CD14-positive monocyte (primary cell): ENCODE results near the gene LENEP. TPM values are rescaled to one million over a fixed set of nuclear protein-coding genes. Genes with fewer than 3 reads are reported as not detected.

Experiments
- DNase-seq, 3 donors: peaks; one replicate each; pipeline ENCODE4 v3.0.0-alpha.2; 2011 to 2022
- H2AFZ ChIP-seq: 2 replicates; pipeline ENCODE4 v1.6.0; 2012; ENCODE audit warnings: mild to moderate bottlenecking, low read depth, low read length, inconsistent platforms; ENCODE audit not compliant: insufficient read depth, poor library complexity, severe bottlenecking
- H3K27ac ChIP-seq, 2 donors: 1 replicate in 1 of 2; 2 replicates in 1 of 2; pipeline ENCODE4 v1.5.1; 2012 to 2013; ENCODE audit warnings: low read length in 2 of 2, control low read depth in 1 of 2, inconsistent platforms in 1 of 2, low read depth in 1 of 2, mild to moderate bottlenecking in 1 of 2
- H3K27me3 ChIP-seq, 2 donors: one replicate each; pipeline versions ENCODE4 v1.6.0 to v1.6.1; 2011 to 2013; ENCODE audit warnings: low read length in 2 of 2; ENCODE audit not compliant: control insufficient read depth in 2 of 2, insufficient read depth in 2 of 2
- H3K36me3 ChIP-seq, 2 donors: replicated peaks in 1 of 2; 1 replicate in 1 of 2; 2 replicates in 1 of 2; pipeline versions ENCODE4 v1.5.1 to v1.6.1; 2012 to 2013; ENCODE audit warnings: low read length in 2 of 2, control low read depth in 1 of 2, inconsistent platforms in 1 of 2, mild to moderate bottlenecking in 1 of 2; ENCODE audit not compliant: insufficient read depth in 2 of 2, control insufficient read depth in 1 of 2
- H3K4me1 ChIP-seq, 2 donors: 1 replicate in 1 of 2; 2 replicates in 1 of 2; pipeline versions ENCODE4 v1.5.1 to v1.6.1; 2012 to 2013; ENCODE audit warnings: low read length in 2 of 2, control low read depth in 1 of 2, inconsistent platforms in 1 of 2, mild to moderate bottlenecking in 1 of 2, moderate library complexity in 1 of 2; ENCODE audit not compliant: insufficient read depth in 2 of 2, control insufficient read depth in 1 of 2
- H3K4me2 ChIP-seq: replicated peaks from 2 replicates; pipeline ENCODE3; 2012; ENCODE audit warnings: low read length, moderate library complexity, mild to moderate bottlenecking; ENCODE audit not compliant: poor library complexity, severe bottlenecking; ENCODE audit errors: extremely low read depth
- H3K4me3 ChIP-seq, 3 experiments: fragments of 200-600 bp in 1 of 3; sonication (generic) in 1 of 3; replicated peaks in 1 of 3; 1 replicate in 2 of 3; 2 replicates in 1 of 3; pipeline ENCODE4 v1.5.1; 2011 to 2013; ENCODE audit warnings: low read length in 3 of 3, mild to moderate bottlenecking in 3 of 3, control low read depth in 2 of 3, low read depth in 2 of 3, inconsistent platforms in 1 of 3, moderate library complexity in 1 of 3
- H3K79me2 ChIP-seq: 2 replicates; pipeline ENCODE4 v1.6.0; 2012; ENCODE audit warnings: mild to moderate bottlenecking, control low read depth, inconsistent platforms, low read length, moderate library complexity; ENCODE audit not compliant: insufficient read depth
- H3K9ac ChIP-seq: 2 replicates; pipeline ENCODE4 v1.6.0; 2017; ENCODE audit warnings: low read length, mild to moderate bottlenecking; ENCODE audit not compliant: insufficient read depth, poor library complexity, severe bottlenecking
- H3K9me3 ChIP-seq, 2 donors: replicated peaks in 1 of 2; 1 replicate in 1 of 2; 2 replicates in 1 of 2; pipeline versions ENCODE4 v1.5.1 to v1.6.1; 2012 to 2013; ENCODE audit warnings: low read length in 2 of 2, control low read depth in 1 of 2; ENCODE audit not compliant: control insufficient read depth in 1 of 2, insufficient read depth in 1 of 2
- H4K20me1 ChIP-seq: 2 replicates; pipeline ENCODE4 v1.6.0; 2012; ENCODE audit warnings: mild to moderate bottlenecking, low read length, control low read depth, moderate library complexity; ENCODE audit not compliant: insufficient read depth
- H3K27ac Mint-ChIP-seq, 7 donors: one replicate each; pipeline ENCODE4 v1.8.0; 2020; ENCODE audit warnings: mild to moderate bottlenecking in 7 of 7, mixed read lengths in 7 of 7, moderate library complexity in 6 of 7, inconsistent platforms in 2 of 7
- H3K27me3 Mint-ChIP-seq, 3 donors: one replicate each; pipeline ENCODE4 v1.8.0; 2021 to 2022; ENCODE audit warnings: low read depth in 3 of 3, mild to moderate bottlenecking in 3 of 3, mixed read lengths in 3 of 3, moderate library complexity in 3 of 3, inconsistent platforms in 1 of 3
- H3K36me3 Mint-ChIP-seq, 2 donors: one replicate each; pipeline ENCODE4 v1.8.0; 2020; ENCODE audit warnings: mixed read lengths in 2 of 2, inconsistent platforms in 1 of 2, mild to moderate bottlenecking in 1 of 2
- H3K4me1 Mint-ChIP-seq: one replicate; pipeline ENCODE4 v1.8.0; 2020; ENCODE audit warnings: mild to moderate bottlenecking, mixed read lengths
- H3K4me3 Mint-ChIP-seq, 2 donors: one replicate each; pipeline ENCODE4 v1.8.0; 2020; ENCODE audit warnings: mild to moderate bottlenecking in 2 of 2, mixed read lengths in 2 of 2, moderate library complexity in 1 of 2
- H3K9me3 Mint-ChIP-seq, 7 donors: one replicate each; pipeline ENCODE4 v1.8.0; 2020 to 2022; ENCODE audit warnings: mixed read lengths in 7 of 7, mild to moderate bottlenecking in 6 of 7, moderate library complexity in 6 of 7, inconsistent platforms in 2 of 7
- CTCF ChIP-seq: fragments of 200-600 bp; IDR thresholded peaks from one replicate; pipeline ENCODE4 v1.8.0; 2022; ENCODE audit warnings: antibody characterized with exemption, mild to moderate bottlenecking
- WGBS: methylation state at CpG from one replicate; pipeline ENCODE4 v1.1.5; 2013; ENCODE audit warnings: missing lambda C conversion rate; ENCODE audit not compliant: insufficient coverage; 5-methylcytosine and 5-hydroxymethylcytosine counted together
- intact Hi-C, 2 donors: fragments of 100-400 bp; cut with micrococcal nuclease; formaldehyde crosslinking; loops; one replicate each; pipeline versions ENCODE4 v1.15.0 to v1.15.1; 2023
- polyA plus RNA-seq, 3 donors: library from polyadenylated mRNA; depleted of rRNA in 1 of 3; unstranded in 2 of 3; stranded (reverse) in 1 of 3; fragments of 300-500 nt in 2 of 3; fragments of >200 nt in 1 of 3; fragmentation: Illumina TruSeq in 2 of 3; gene quantifications; 1 replicate in 2 of 3; 2 replicates in 1 of 3; pipeline ENCODE4 v1.2.3, GENCODE V29; 2012 to 2021

Gene LENEP
- polyA plus RNA-seq, 3 donors = not detected

DNA sequence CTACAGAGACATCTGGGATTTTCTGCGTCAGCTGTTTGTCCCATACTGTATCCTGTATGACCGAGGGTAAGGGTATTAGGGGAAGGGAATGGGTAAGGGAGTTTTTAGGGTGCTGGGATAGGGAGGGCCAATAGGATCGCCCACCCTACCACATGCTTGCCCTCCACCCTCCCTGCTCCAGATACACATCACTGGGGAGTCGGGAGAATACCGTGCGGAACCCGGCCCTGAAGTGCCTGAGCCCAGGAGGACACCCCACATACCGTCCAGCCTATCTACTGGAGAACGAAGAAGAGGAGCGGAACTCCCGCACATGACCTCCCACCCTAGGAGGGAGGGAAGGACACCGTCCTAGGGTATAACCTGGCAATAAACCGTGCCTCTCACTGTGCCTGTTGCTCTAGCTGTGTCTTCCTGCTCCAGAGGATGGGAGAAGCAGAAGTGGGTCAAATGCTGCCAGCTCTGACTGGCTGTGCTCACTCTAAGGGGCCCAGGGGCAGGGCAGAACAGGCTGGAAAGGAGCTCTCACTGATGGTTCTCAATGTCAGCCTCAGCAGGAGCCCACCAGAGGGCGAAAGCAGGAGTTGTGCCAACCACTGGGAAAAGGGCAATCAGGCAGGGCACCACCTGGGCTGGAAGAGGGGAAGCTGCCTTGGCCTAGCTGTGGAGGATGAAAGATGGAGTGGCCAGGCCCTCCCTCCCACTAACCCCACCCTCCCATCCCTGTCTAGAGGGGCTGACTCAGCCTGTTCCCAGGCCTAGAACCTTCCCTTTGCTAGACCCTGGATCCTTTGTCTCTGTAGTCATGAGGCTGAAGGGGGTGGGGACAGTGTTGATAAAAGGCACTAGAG, 440 bp upstream of the LENEP start:
- H3K4me2 ChIP-seq = no peak overlapping the region
- no peak overlapping the region for H3K9ac ChIP-seq
- H3K9me3 ChIP-seq = no peaks in the 10 kb centered on the region
- intact Hi-C loops = no loop called here
- no peak overlapping the region for H2AFZ ChIP-seq
- peaks cover 18% of the 10 kb centered on the region for H3K79me2 ChIP-seq
- H3K9me3 Mint-ChIP-seq = no peaks in the 10 kb centered on the region
- no peak for TF ChIP-seq CTCF
- peaks cover 28 to 33% of the 10 kb centered on the region in 2 donors for H3K4me1 ChIP-seq
- H3K4me1 Mint-ChIP-seq = peaks cover 49% of the 10 kb centered on the region
- H3K27ac ChIP-seq = no peak overlapping the region
- H3K27me3 ChIP-seq = no peaks in the 10 kb centered on the region
- peaks cover 0 to 2% (median 2%) of the 10 kb centered on the region in 3 donors for H3K27me3 Mint-ChIP-seq
- no peak overlapping the region for H3K27ac Mint-ChIP-seq
- H3K4me3 Mint-ChIP-seq = no peak overlapping the region
- H4K20me1 ChIP-seq = peaks cover 34% of the 10 kb centered on the region
- no peak overlapping the region for H3K4me3 ChIP-seq
- peaks cover 27 to 30% of the 10 kb centered on the region in 2 donors for H3K36me3 ChIP-seq
- H3K36me3 Mint-ChIP-seq = peaks cover 28 to 36% of the 10 kb centered on the region in 2 donors
- WGBS = 87% methylated on average over 6 of the region's 14 CpGs
- DNase-seq = no peak

GRCh38 chr1:154994269-154994587, 842 bp downstream of the LENEP start:
- Mint-ChIP-seq H3K27me3 (peaks cover 2% of the 10 kb centered on the region in 3 donors), H3K36me3 (peaks cover 19 to 23% of the 10 kb centered on the region in 2 donors), H3K9me3 (no peaks in the 10 kb centered on the region), H3K27ac (peak overlapping the region in 1 of 7 donors; percentile 10), H3K4me1 (peaks cover 50% of the 10 kb centered on the region), H3K4me3 (no peak overlapping the region)
- H3K4me3 ChIP-seq = no peak overlapping the region
- no peak for DNase-seq
- no peaks in the 10 kb centered on the region for H3K27me3 ChIP-seq
- H2AFZ ChIP-seq = no peak overlapping the region
- H3K9ac ChIP-seq = no peak overlapping the region
- H3K79me2 ChIP-seq = peaks cover 9% of the 10 kb centered on the region
- no peak for TF ChIP-seq CTCF
- H3K4me1 ChIP-seq = peaks cover 38 to 43% of the 10 kb centered on the region in 2 donors
- intact Hi-C loops = no loop called here
- H3K9me3 ChIP-seq = no peaks in the 10 kb centered on the region
- peaks cover 24% of the 10 kb centered on the region for H4K20me1 ChIP-seq
- no peak overlapping the region for H3K4me2 ChIP-seq
- 100% methylated on average over 1 of the region's 1 CpG for WGBS
- H3K36me3 ChIP-seq = peaks cover 14 to 17% of the 10 kb centered on the region in 2 donors
- no peak overlapping the region for H3K27ac ChIP-seq
